Astrocyte (in vitro differentiated cells and primary cell): Measurements from ENCODE around the gene DLL4. TPM values are rescaled to one million over a fixed set of nuclear protein-coding genes. Genes with fewer than 3 reads are reported as not detected.

Experiments used
- DNase-seq: peaks from one replicate; pipeline ENCODE4 v3.0.0-alpha.2; 2010; ENCODE audit warnings: low read depth
- FAIRE-seq: peaks from 2 replicates; lab custom pipeline; 2011; peaks lifted over from hg19 to GRCh38; lab: Jason Lieb, UNC
- H2AFZ ChIP-seq: 2 replicates; pipeline ENCODE4 v1.6.0; 2012; ENCODE audit warnings: low read depth, low read length, inconsistent platforms
- H3K27ac ChIP-seq: 2 replicates; pipeline ENCODE4 v1.5.1; 2011; ENCODE audit warnings: low read depth, low read length, inconsistent platforms
- H3K27me3 ChIP-seq: 2 replicates; pipeline ENCODE4 v1.6.0; 2011; ENCODE audit warnings: low read length, inconsistent platforms; ENCODE audit not compliant: insufficient read depth
- H3K36me3 ChIP-seq: 2 replicates; pipeline ENCODE4 v1.5.1; 2011; ENCODE audit warnings: low read length, inconsistent platforms; ENCODE audit not compliant: insufficient read depth
- H3K4me1 ChIP-seq: 2 replicates; pipeline ENCODE4 v1.5.1; 2011; ENCODE audit warnings: low read length, inconsistent platforms; ENCODE audit not compliant: insufficient read depth
- H3K4me2 ChIP-seq: 2 replicates; pipeline ENCODE4 v1.6.0; 2012; ENCODE audit warnings: low read length, inconsistent platforms
- H3K4me3 ChIP-seq: 2 replicates; pipeline ENCODE4 v1.5.1; 2011; ENCODE audit warnings: low read depth, mild to moderate bottlenecking, low read length, inconsistent platforms; ENCODE audit not compliant: insufficient read depth
- H3K79me2 ChIP-seq: 2 replicates; pipeline ENCODE4 v1.6.0; 2012; ENCODE audit warnings: mild to moderate bottlenecking, low read length, inconsistent platforms; ENCODE audit not compliant: insufficient read depth
- H3K9ac ChIP-seq: 2 replicates; pipeline ENCODE4 v1.6.0; 2012; ENCODE audit warnings: mild to moderate bottlenecking, low read length, inconsistent platforms
- H3K9me3 ChIP-seq: 2 replicates; pipeline ENCODE4 v1.5.1; 2012; ENCODE audit warnings: low read depth, mild to moderate bottlenecking, low read length, inconsistent platforms; ENCODE audit not compliant: insufficient read depth
- H4K20me1 ChIP-seq: 2 replicates; pipeline ENCODE4 v1.6.0; 2012; ENCODE audit warnings: low read length, inconsistent platforms; ENCODE audit not compliant: insufficient read depth
- H3K27ac Mint-ChIP-seq: one replicate; pipeline ENCODE4 v1.8.0; 2021; ENCODE audit warnings: mild to moderate bottlenecking, mixed read lengths; ENCODE audit not compliant: unreplicated experiment
- H3K27me3 Mint-ChIP-seq: one replicate; pipeline ENCODE4 v1.8.0; 2021; ENCODE audit warnings: low read depth, mixed read lengths; ENCODE audit not compliant: unreplicated experiment
- H3K36me3 Mint-ChIP-seq: one replicate; pipeline ENCODE4 v1.8.0; 2021; ENCODE audit warnings: low read depth, mixed read lengths; ENCODE audit not compliant: unreplicated experiment
- H3K4me1 Mint-ChIP-seq: one replicate; pipeline ENCODE4 v1.8.0; 2021; ENCODE audit warnings: low read depth, mixed read lengths; ENCODE audit not compliant: unreplicated experiment
- H3K4me3 Mint-ChIP-seq: one replicate; pipeline ENCODE4 v1.8.0; 2021; ENCODE audit warnings: mild to moderate bottlenecking, moderate library complexity, mixed read lengths; ENCODE audit not compliant: unreplicated experiment
- H3K9me3 Mint-ChIP-seq: one replicate; pipeline ENCODE4 v1.8.0; 2021; ENCODE audit warnings: mild to moderate bottlenecking, mixed read lengths; ENCODE audit not compliant: unreplicated experiment
- CTCF ChIP-seq: IDR thresholded peaks from 2 replicates; pipeline ENCODE4 v1.5.1; 2011; ENCODE audit warnings: low read depth, mild to moderate bottlenecking, inconsistent platforms, low read length, moderate library complexity; ENCODE audit not compliant: insufficient read depth
- EZH2 ChIP-seq: IDR thresholded peaks from 2 replicates; pipeline ENCODE4 v1.6.1; 2012; ENCODE audit warnings: mild to moderate bottlenecking, low read length, inconsistent platforms; ENCODE audit not compliant: insufficient read depth
- total RNA-seq: library from RNA; stranded (reverse); gene quantifications from 2 replicates; pipeline ENCODE4 v1.2.1, GENCODE V29; 2021

The DLL4 gene
- total RNA-seq, 1 donor from 2014 or later = 0.09 TPM

GRCh38 chr15:40986820-40987219, 57.7 kb downstream of the DLL4 start:
- Mint-ChIP-seq H3K4me3 (no peak overlapping the region), H3K9me3 (no peaks in the 10 kb centered on the region), H3K27ac (no peak overlapping the region), H3K4me1 (peaks cover 62% of the 10 kb centered on the region), H3K36me3 (peaks cover 35% of the 10 kb centered on the region), H3K27me3 (no peaks in the 10 kb centered on the region)
- H3K27me3 ChIP-seq = no peaks in the 10 kb centered on the region
- no peak overlapping the region for H2AFZ ChIP-seq
- H3K4me3 ChIP-seq = no peak overlapping the region
- H4K20me1 ChIP-seq = no peaks in the 10 kb centered on the region
- H3K36me3 ChIP-seq = peaks cover 46% of the 10 kb centered on the region
- no peaks in the 10 kb centered on the region for H3K9me3 ChIP-seq
- no peak for FAIRE-seq
- H3K4me2 ChIP-seq = no peak overlapping the region
- no peak overlapping the region for H3K9ac ChIP-seq
- TF ChIP-seq CTCF = no peak
- no peak for TF ChIP-seq EZH2
- H3K27ac ChIP-seq = no peak overlapping the region
- H3K79me2 ChIP-seq = peaks cover 3% of the 10 kb centered on the region
- peaks cover 40% of the 10 kb centered on the region for H3K4me1 ChIP-seq
- DNase-seq = no peak

- H3K4me1 ChIP-seq = peaks cover 30% of the 10 kb centered on the region
- peaks cover 3% of the 10 kb centered on the region for H3K79me2 ChIP-seq
- no peak overlapping the region for H3K27ac ChIP-seq
- no peak overlapping the region for H3K4me2 ChIP-seq
- Mint-ChIP-seq H3K27ac (no peak overlapping the region), H3K36me3 (peaks cover 33% of the 10 kb centered on the region), H3K27me3 (no peaks in the 10 kb centered on the region), H3K4me3 (no peak overlapping the region), H3K9me3 (no peaks in the 10 kb centered on the region), H3K4me1 (peaks cover 50% of the 10 kb centered on the region)
- no peaks in the 10 kb centered on the region for H3K9me3 ChIP-seq
- H3K36me3 ChIP-seq = peaks cover 44% of the 10 kb centered on the region
- DNase-seq (no peak), FAIRE-seq (no peak)
- TF ChIP-seq CTCF = no peak
- TF ChIP-seq EZH2 = no peak
- H3K9ac ChIP-seq = no peak overlapping the region
- H2AFZ ChIP-seq = no peak overlapping the region
- H4K20me1 ChIP-seq = no peaks in the 10 kb centered on the region
- no peak overlapping the region for H3K4me3 ChIP-seq
- H3K27me3 ChIP-seq = no peaks in the 10 kb centered on the region
These were observed 59.0 kb downstream of the DLL4 start for GRCh38 chr15:40988156-40988555.

Other genes with a start within 250 kb of the DLL4 start
- gene RAD51, start 234.2 kb upstream of the DLL4 start, total RNA-seq = 3.6 and 5.6 TPM in 2 replicates
- 32.0 and 32.6 TPM in 2 replicates for gene RMDN3, start 174.1 kb upstream of the DLL4 start, total RNA-seq
- gene GCHFR, start 165.3 kb upstream of the DLL4 start, total RNA-seq = 6.4 and 7.3 TPM in 2 replicates
- gene C15orf62, start 159.4 kb upstream of the DLL4 start, total RNA-seq = 0.19 TPM in 1 of 2 replicates, not detected in the other
- gene ZFYVE19, start 122.3 kb upstream of the DLL4 start, total RNA-seq = 13.0 and 13.2 TPM in 2 replicates
- 21.0 and 27.2 TPM in 2 replicates for gene DNAJC17, start 121.9 kb upstream of the DLL4 start, total RNA-seq
- gene PPP1R14D, start 100.6 kb upstream of the DLL4 start, total RNA-seq = not detected in 2 replicates
- 30.1 and 40.3 TPM in 2 replicates for gene SPINT1, start 85.3 kb upstream of the DLL4 start, total RNA-seq
- gene RHOV, start 55.1 kb upstream of the DLL4 start, total RNA-seq = 0.43 and 0.61 TPM in 2 replicates
- 35.8 and 37.6 TPM in 2 replicates for gene VPS18, start 34.9 kb upstream of the DLL4 start, total RNA-seq
- 55.9 and 70.8 TPM in 2 replicates for gene CHAC1, start 24.1 kb downstream of the DLL4 start, total RNA-seq
- gene INO80, start 186.9 kb downstream of the DLL4 start, total RNA-seq = 17.0 and 17.3 TPM in 2 replicates